Fibroblast of pulmonary artery (primary cell): Measurements from ENCODE around the gene GPATCH8.

Experiments used
- DNase-seq: peaks from one replicate; pipeline ENCODE4 v3.0.0-alpha.2; 2010; ENCODE audit warnings: low read depth
- H3K4me3 ChIP-seq: replicated peaks from 2 replicates; pipeline ENCODE4 v1.5.1; 2011; ENCODE audit warnings: low read depth, mild to moderate bottlenecking, control low read depth, low read length, moderate library complexity
- TF ChIP-seq, protein P1 (sequence below): IDR thresholded peaks from 2 replicates; pipeline ENCODE4 v1.5.1; 2011; ENCODE audit warnings: mild to moderate bottlenecking, control low read depth, low read length, inconsistent platforms; ENCODE audit errors: missing control alignments

The GPATCH8 gene

DNA sequence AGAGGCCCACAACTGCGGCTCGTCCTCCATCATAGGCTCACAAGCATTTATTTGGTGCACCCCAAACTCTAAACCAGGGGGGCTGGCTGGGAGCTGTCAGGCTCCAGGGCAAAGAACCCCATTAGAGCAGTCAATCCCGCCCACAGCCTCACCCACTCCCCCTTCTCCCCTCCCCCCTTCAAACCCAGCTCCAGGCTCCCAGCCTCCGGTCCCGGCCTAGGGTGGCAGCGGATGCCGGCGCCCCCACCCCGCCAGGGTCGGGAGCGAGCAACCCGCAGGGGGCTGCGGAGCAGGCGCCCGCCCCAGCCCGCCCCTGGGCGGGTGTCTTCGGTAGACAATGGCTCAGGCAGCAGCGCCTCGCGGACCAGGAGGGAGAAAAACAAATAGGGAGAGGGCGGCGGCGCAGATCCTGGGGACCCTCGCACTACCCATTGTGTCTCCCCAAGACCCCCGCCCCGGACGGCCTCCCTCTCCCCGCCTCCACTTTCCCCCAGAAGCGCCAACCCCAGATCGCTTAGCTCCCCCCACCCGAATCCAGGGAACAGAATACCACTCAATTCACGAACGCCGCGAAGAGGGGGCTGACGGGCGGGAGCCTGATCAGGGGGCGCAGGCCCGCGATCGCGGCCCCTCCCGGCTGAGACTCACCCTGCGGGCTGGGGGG lies 140.1 kb downstream of the GPATCH8 start:
- peak overlapping the region; percentile 71 for H3K4me3 ChIP-seq
- DNase-seq: no peak
- TF ChIP-seq, protein P1, sequence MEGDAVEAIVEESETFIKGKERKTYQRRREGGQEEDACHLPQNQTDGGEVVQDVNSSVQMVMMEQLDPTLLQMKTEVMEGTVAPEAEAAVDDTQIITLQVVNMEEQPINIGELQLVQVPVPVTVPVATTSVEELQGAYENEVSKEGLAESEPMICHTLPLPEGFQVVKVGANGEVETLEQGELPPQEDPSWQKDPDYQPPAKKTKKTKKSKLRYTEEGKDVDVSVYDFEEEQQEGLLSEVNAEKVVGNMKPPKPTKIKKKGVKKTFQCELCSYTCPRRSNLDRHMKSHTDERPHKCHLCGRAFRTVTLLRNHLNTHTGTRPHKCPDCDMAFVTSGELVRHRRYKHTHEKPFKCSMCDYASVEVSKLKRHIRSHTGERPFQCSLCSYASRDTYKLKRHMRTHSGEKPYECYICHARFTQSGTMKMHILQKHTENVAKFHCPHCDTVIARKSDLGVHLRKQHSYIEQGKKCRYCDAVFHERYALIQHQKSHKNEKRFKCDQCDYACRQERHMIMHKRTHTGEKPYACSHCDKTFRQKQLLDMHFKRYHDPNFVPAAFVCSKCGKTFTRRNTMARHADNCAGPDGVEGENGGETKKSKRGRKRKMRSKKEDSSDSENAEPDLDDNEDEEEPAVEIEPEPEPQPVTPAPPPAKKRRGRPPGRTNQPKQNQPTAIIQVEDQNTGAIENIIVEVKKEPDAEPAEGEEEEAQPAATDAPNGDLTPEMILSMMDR: no peak

DNA sequence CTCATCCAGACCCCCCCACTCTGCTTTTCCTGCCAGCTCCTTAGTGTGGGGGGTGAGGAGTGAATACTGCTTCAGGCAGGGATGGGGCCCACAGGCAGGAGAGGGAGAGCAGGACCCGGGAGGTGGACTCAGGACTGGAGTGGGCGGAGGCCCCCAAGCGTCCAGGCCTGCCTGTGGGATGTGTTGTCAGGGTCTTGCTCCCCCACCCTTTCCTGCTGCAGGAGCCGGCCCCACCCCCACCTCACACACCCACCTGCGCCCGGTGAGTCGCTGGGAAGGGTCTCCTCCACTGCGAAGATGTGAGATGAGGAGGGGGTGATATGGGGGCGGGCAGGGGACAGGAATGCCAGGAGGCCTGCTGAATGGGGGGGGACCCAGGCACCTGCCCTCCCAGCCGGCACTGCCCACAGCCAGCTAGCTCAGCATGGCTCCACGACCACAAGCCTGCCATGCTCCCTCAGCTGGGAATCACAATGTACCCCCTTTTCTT lies 140.7 kb downstream of the GPATCH8 start:
- TF ChIP-seq, protein P1: no peak
- H3K4me3 ChIP-seq: peak overlapping the region; percentile 71
- DNase-seq: no peak

DNA sequence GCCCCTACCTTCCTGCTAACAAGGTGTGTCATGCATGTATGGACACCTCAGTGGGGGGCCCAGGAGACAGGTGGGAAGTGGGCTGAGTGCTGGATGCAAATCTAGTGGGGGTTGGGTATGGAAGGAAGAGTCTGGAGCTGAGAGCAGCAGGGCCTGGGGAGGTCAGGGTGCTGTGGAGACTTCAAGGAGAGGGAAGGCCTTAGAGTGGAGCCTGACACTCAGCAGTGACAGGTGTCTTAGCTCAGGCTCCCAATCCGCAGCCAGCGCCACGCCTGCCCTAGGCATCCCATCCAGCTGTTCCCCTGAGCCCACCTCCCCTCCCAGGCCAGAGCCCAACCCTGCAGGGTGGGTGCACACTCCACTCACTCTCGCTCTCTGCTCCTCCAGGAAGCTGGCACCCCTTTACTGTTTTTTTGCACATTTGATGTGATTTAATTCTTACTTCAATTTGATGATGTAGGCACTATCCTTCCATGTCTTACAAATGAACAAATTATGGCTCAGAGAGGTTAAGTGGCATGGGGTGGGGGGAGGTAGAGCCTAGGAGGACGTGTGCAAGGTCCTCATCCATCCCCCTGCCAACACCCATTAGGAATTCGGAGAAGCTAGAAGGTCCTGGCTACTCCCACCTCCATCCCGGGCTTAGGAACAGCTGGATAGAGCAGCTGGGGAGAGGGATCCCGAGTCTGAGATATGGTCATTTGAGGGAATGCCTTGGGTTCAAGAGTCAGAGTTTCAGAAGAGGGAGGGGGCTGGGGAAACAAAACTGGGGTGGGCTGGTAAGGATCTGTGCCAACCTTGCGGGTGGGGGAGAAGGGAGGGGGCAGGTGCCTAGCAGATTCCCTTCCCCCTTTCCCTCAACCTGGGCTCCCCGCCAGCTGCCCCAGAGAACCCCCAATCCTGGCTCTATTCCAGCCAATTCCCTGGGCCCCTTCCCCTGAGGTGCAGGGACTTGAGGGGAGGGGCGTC lies 141.6 kb downstream of the GPATCH8 start:
- TF ChIP-seq, protein P1: no peak
- H3K4me3 ChIP-seq: no peak overlapping the region
- DNase-seq: no peak

DNA sequence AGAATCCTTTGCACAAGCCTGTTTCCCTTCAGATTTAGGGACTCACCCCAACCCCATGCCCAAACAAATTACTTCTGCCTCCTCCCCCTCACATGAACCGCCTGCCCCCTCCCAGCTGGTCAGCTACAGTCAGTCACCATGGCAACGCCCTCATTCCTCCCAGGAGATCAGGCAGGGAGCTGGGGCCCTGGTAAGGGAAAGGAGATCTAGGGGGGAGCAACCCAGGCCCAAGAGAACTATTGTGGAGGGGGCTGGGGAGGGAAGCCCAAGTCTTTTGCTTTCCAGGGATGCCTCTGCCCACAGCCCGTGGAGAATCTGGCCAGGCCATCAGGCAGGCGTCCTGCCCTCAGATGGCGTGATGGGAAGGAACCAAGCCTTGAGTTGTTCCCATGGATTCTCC lies 142.4 kb downstream of the GPATCH8 start:
- no peak overlapping the region for H3K4me3 ChIP-seq
- TF ChIP-seq, protein P1: no peak
- peak; percentile 57 for DNase-seq

DNA sequence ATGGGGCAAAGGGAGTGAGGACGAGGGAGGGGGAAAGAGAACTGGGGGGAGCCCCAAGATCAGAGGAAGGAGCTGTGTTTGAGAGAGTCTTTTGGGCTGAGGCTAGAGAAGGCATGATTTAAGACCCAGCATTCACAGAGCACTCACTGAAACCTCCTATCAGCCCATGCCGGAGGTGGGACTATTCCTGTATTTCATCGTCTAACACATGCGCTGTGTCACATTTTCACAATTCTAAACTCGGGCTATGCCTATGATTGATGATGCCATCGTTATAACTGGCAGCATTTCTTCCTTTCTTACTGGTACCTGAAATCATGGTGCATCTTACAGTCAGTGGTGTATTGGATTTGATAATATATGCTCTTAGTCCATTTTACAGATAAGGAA lies 143.1 kb downstream of the GPATCH8 start:
- DNase-seq: no peak
- H3K4me3 ChIP-seq: no peak overlapping the region
- TF ChIP-seq, protein P1: no peak

DNA sequence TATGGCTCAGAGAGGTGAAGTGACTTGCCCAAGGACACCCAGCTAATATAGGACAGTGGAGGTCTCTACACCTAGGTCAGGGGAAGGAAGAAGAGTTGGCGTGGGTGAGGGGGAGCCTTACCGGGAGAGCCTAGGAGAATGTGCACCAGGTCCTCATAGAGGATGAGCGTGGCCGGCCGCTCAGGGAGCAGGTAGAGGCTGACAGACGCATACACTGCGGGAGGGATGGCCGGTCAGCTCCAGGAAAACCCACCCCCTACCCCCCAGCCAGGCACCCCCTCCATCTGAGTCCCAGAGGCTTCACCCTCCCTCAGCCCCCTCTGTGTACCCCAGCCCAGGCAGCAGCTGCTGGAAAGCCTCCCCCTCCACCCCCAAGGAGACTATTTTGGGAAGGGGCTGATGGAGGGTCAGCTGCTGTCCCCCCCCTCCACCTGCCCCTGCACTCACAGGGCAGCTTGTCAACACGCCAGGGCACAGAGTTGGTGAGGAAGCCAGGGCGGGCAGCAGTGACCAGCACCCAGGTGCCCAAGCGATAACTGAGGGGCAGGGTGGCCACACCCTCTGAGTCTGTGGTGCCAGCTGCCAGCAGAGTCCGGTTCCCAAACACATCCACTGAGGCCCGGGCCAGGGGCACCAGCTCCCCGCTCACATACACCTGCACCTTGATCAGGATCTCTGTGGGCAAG lies 143.6 kb downstream of the GPATCH8 start:
- DNase-seq: no peak
- TF ChIP-seq, protein P1: no peak
- no peak overlapping the region for H3K4me3 ChIP-seq
